Measurements from ENCODE around the gene FAM90A26. TPM values are rescaled to one million over a fixed set of nuclear protein-coding genes. Genes with fewer than 3 reads are reported as not detected.
"Not testable (repeated sequence)": the region's sequence is repeated elsewhere in the genome, so short reads cannot be mapped to it uniquely, and the experiment has no call there.

The FAM90A26 gene
- total RNA-seq, 1 experiment from 2014 or later, result not detected

DNA sequence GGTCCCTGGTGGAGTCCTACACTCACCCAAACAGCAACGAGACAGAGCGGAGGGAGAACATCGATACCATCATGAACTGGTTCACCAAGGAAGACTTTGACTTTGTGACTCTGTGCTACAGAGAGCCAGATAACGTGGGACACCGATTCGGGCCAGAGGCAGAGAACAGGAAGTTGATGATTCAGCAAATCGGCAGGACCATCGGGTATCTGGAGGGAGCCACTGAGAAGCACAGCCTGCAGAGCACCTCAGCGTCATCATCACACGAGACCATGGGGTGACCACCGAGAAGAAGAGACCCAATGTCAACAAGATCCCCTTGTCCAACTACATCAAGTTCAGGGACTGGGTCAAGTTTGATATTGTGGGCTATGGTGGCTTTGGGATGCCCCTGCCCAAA is 29.2 kb upstream of the FAM90A26 start:
- H3K36me3 Mint-ChIP-seq (ENCODE audit: insufficient read depth, unreplicated experiment); DNase-seq (ENCODE audit: unreplicated experiment); BruUV-seq (replicated peaks); H3K4me1 Mint-ChIP-seq (ENCODE audit: insufficient read depth, unreplicated experiment); H3K27me3 Mint-ChIP-seq (ENCODE audit: insufficient read depth, unreplicated experiment); H3K4me3 Mint-ChIP-seq (ENCODE audit: unreplicated experiment); H3K9me3 Mint-ChIP-seq (ENCODE audit: unreplicated experiment); H3K27ac Mint-ChIP-seq (ENCODE audit: low read depth, unreplicated experiment); intact Hi-C loops (cut with micrococcal nuclease); CTCF ChIA-PET; POLR2A ChIA-PET: not testable (repeated sequence)

DNA sequence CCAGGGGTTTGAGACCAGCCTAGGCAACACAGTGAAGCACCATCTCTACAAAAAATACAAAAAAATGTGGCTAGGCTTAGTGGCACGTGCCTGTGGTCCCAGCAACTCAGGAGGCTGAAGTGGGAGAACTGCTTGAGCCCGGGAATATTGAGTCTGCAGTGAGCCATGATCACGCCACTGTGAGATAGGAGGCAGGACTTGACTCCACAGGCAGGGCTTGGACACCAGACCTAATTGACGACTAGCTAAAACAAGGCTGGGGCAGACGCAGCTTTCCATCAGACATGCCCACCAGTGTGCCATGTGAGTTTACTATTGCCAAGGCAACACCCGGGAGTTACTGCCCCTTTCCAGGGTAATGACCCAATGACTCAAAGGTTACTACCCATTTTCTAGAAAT is 27.4 kb upstream of the FAM90A26 start:
- intact Hi-C loops (cut with micrococcal nuclease); H3K9me3 Mint-ChIP-seq (ENCODE audit: unreplicated experiment); BruUV-seq (replicated peaks); DNase-seq (ENCODE audit: unreplicated experiment); H3K4me1 Mint-ChIP-seq (ENCODE audit: insufficient read depth, unreplicated experiment); H3K4me3 Mint-ChIP-seq (ENCODE audit: unreplicated experiment); H3K27ac Mint-ChIP-seq (ENCODE audit: low read depth, unreplicated experiment); H3K27me3 Mint-ChIP-seq (ENCODE audit: insufficient read depth, unreplicated experiment); POLR2A ChIA-PET; CTCF ChIA-PET; H3K36me3 Mint-ChIP-seq (ENCODE audit: insufficient read depth, unreplicated experiment): not testable (repeated sequence)

DNA sequence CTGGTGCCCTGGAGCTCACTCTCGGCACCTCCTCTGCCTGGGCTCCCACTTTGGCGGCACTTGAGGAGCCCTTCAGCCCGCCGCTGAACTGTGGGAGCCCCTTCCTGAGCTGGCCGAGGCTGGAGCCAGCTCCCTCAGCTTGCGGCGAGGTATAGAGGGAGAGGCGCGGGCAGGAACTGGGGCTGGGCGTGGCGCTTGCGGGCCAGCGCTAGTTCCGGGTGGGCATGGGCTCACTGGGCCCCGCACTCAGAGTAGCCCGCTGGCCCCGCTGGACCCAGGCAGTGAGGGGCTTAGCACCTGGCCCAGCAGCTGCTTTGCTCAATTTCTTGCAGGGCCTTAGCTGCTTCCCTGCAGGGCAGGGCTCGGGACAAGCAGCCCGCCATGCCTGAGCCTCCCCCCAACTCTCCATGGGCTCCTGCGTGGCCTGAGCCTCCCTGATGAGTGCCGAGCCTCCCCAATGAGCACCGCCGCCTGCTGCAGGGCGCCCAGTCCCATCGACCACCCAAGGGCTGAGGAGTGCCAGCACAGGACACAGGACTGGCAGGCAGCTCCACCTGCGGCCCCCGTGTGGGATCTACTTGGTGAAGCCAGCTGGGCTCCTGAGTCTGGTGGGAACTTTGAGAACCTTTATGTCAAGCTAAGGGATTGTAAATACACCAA is 26.7 kb upstream of the FAM90A26 start:
- H3K4me1 Mint-ChIP-seq (ENCODE audit: insufficient read depth, unreplicated experiment), result no peaks in the 10 kb centered on the region
- H3K27ac Mint-ChIP-seq (ENCODE audit: low read depth, unreplicated experiment), result no peak overlapping the region
- ChIA-PET CTCF (no interaction called here), POLR2A (no interaction called here)
- H3K4me3 Mint-ChIP-seq (ENCODE audit: unreplicated experiment), result no peak overlapping the region
- intact Hi-C loops (cut with micrococcal nuclease), result no loop called here
- H3K9me3 Mint-ChIP-seq (ENCODE audit: unreplicated experiment), result no peaks in the 10 kb centered on the region
- TF ChIP-seq, protein P1, sequence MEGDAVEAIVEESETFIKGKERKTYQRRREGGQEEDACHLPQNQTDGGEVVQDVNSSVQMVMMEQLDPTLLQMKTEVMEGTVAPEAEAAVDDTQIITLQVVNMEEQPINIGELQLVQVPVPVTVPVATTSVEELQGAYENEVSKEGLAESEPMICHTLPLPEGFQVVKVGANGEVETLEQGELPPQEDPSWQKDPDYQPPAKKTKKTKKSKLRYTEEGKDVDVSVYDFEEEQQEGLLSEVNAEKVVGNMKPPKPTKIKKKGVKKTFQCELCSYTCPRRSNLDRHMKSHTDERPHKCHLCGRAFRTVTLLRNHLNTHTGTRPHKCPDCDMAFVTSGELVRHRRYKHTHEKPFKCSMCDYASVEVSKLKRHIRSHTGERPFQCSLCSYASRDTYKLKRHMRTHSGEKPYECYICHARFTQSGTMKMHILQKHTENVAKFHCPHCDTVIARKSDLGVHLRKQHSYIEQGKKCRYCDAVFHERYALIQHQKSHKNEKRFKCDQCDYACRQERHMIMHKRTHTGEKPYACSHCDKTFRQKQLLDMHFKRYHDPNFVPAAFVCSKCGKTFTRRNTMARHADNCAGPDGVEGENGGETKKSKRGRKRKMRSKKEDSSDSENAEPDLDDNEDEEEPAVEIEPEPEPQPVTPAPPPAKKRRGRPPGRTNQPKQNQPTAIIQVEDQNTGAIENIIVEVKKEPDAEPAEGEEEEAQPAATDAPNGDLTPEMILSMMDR (IDR thresholded peaks at IDR 0.05; ENCODE audit: unreplicated experiment), result no peak
- H3K27me3 Mint-ChIP-seq (ENCODE audit: insufficient read depth, unreplicated experiment), result no peaks in the 10 kb centered on the region
- BruUV-seq (replicated peaks), result no TSS peak
- no peaks in the 10 kb centered on the region for H3K36me3 Mint-ChIP-seq (ENCODE audit: insufficient read depth, unreplicated experiment)
- DNase-seq (ENCODE audit: unreplicated experiment), result no peak

DNA sequence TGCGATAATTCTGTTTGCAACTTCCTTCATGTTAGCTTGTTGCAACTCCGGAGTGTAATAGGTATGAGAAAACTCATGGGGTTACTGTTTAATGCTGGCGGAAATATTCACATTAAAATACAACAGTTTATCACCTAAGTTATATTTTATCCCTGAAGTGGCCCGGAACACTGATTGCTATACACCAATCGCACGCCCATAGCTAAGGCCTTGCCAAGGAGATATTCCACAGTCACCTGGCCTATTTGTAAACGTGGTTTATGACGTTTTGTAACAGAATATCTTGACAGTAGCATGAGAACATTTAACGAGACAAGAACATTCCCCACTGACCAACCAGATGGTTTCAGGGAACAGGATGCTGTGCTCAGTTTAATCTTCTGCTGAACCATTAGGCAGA is 23.2 kb upstream of the FAM90A26 start:
- intact Hi-C loops (cut with micrococcal nuclease), result no loop called here
- Mint-ChIP-seq H3K4me3 (ENCODE audit: unreplicated experiment) (no peak overlapping the region), H3K9me3 (ENCODE audit: unreplicated experiment) (no peaks in the 10 kb centered on the region), H3K4me1 (ENCODE audit: insufficient read depth, unreplicated experiment) (no peaks in the 10 kb centered on the region), H3K27me3 (ENCODE audit: insufficient read depth, unreplicated experiment) (no peaks in the 10 kb centered on the region), H3K36me3 (ENCODE audit: insufficient read depth, unreplicated experiment) (no peaks in the 10 kb centered on the region), H3K27ac (ENCODE audit: low read depth, unreplicated experiment) (no peak overlapping the region)
- no peak for DNase-seq (ENCODE audit: unreplicated experiment)
- ChIA-PET CTCF (no interaction called here), POLR2A (no interaction called here)
- TF ChIP-seq, protein P1 (IDR thresholded peaks at IDR 0.05; ENCODE audit: unreplicated experiment), result no peak
- BruUV-seq (replicated peaks), result no TSS peak

DNA sequence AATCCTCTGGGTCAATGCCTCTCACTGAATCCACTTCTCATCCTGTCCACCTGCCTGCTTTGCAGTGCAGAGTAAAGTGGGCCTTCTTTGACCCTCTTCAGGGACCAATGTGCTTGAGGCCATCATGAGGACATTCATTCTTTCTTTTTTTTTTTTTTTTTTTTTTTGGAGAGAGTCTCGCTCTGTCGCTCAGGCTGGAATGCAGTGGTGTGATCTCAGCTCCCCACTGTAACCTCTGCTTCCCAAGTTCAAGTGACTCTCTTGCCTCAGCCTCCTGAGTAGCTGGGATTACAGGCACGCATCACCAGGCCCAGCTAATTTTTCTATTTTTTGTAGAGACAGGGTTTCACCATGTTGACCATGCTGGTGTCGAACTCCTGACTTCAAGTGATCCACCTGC is 22.8 kb upstream of the FAM90A26 start:
- H3K27ac Mint-ChIP-seq (ENCODE audit: low read depth, unreplicated experiment); H3K27me3 Mint-ChIP-seq (ENCODE audit: insufficient read depth, unreplicated experiment); H3K36me3 Mint-ChIP-seq (ENCODE audit: insufficient read depth, unreplicated experiment); H3K4me3 Mint-ChIP-seq (ENCODE audit: unreplicated experiment); CTCF ChIA-PET; intact Hi-C loops (cut with micrococcal nuclease); DNase-seq (ENCODE audit: unreplicated experiment); BruUV-seq (replicated peaks); H3K9me3 Mint-ChIP-seq (ENCODE audit: unreplicated experiment); POLR2A ChIA-PET; H3K4me1 Mint-ChIP-seq (ENCODE audit: insufficient read depth, unreplicated experiment): not testable (repeated sequence)

DNA sequence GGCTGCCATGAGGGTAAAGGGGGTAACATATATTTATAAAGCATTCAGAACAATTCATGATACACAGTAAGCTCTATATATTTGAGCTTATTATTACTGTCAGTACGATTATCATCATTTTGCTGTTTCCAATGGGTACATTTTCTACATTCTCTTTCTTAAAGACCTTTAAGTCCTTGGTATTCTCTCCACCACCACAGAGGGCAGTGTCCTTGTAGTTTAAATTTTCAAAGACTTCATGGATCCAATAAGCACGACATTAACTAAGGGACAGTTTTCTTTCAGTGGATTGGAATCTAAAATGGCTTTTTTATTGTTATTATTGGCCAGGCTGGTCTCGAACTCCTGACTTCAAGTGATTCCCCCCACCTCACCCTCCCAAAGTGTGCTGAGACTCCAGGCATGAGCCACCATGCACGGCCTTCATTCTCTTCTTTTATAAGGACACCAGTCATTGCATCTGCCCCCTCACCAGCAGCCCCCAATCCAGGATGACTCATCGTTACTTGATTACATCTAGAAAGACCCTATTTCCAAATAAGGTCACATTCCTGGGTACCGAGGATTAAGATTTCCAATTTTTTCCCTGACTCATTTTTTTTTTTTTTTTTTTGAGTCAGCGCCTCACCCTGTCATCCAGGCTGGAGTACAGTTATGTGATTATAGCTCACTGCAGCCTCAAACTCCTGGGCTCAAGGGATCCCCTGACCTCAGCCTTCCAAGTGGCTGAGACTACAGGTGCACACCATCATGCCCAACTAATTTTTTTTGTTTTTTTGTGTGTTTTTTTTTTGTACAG is 21.4 kb upstream of the FAM90A26 start:
- CTCF ChIA-PET; H3K27me3 Mint-ChIP-seq (ENCODE audit: insufficient read depth, unreplicated experiment); H3K36me3 Mint-ChIP-seq (ENCODE audit: insufficient read depth, unreplicated experiment); H3K4me3 Mint-ChIP-seq (ENCODE audit: unreplicated experiment); BruUV-seq (replicated peaks); DNase-seq (ENCODE audit: unreplicated experiment); POLR2A ChIA-PET; H3K27ac Mint-ChIP-seq (ENCODE audit: low read depth, unreplicated experiment); H3K4me1 Mint-ChIP-seq (ENCODE audit: insufficient read depth, unreplicated experiment); intact Hi-C loops (cut with micrococcal nuclease); H3K9me3 Mint-ChIP-seq (ENCODE audit: unreplicated experiment): not testable (repeated sequence)

DNA sequence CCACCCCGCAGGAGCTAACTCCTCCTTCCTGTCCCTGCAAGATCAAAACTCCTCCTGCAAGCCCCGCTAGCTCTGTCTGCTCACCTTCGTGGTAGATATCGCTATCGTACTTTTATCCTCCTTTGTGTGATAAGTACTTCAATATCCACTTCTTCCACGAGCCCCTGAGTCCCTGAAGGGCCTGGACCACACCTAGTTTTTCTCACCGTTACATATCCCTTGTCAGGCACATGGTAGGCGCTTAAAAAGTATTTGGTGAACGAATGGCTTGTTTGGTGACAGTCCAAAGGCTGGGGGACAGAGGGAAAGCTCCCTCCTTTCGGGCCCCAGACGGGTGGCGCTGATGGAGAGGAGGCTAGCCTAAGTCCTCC is 18.4 kb upstream of the FAM90A26 start:
- H3K27ac Mint-ChIP-seq (ENCODE audit: low read depth, unreplicated experiment); POLR2A ChIA-PET; H3K36me3 Mint-ChIP-seq (ENCODE audit: insufficient read depth, unreplicated experiment); H3K4me1 Mint-ChIP-seq (ENCODE audit: insufficient read depth, unreplicated experiment); H3K9me3 Mint-ChIP-seq (ENCODE audit: unreplicated experiment); DNase-seq (ENCODE audit: unreplicated experiment); BruUV-seq (replicated peaks); H3K27me3 Mint-ChIP-seq (ENCODE audit: insufficient read depth, unreplicated experiment): not testable (repeated sequence)
- intact Hi-C loops (cut with micrococcal nuclease), result loop anchor here (5.0 kb wide), 1 partner anchor 866 kb away; no protein-coding TSS in a partner anchor
- CTCF ChIA-PET, result interaction anchor here (0.7 kb wide), 1 partner anchor 190 kb away, joined by 3 read pairs; no protein-coding TSS in a partner anchor
- peak overlapping the region; percentile 72 for H3K4me3 Mint-ChIP-seq (ENCODE audit: unreplicated experiment)
